Common myeloid progenitor, CD34-positive (primary cell): ENCODE data around the gene SNX9.

ENCODE experiments used
- CTCF ChIA-PET: fragments of 350-600 bp; sonication (Branson Sonifier 250); formaldehyde crosslinking; loops from one replicate; lab custom pipeline; 2021; ENCODE audit warnings: antibody characterized with exemption; lab: Charles Lee
- POLR2A ChIA-PET: fragments of 350-600 bp; sonication (Branson Sonifier 250); formaldehyde crosslinking; loops from one replicate; lab custom pipeline; 2021; ENCODE audit warnings: antibody characterized with exemption; lab: Charles Lee
- DNase-seq, 3 donors: peaks; one replicate each; pipeline versions ENCODE4 v3.0.0 to v3.0.0-alpha.2; 2013
- H3K27ac ChIP-seq, 2 experiments: 1 replicate in 1 of 2; 2 replicates in 1 of 2; pipeline ENCODE4 v1.7.0; 2013; ENCODE audit warnings: inconsistent platforms in 2 of 2, low read length in 2 of 2, mild to moderate bottlenecking in 2 of 2, low read depth in 1 of 2, moderate library complexity in 1 of 2; ENCODE audit not compliant: severe bottlenecking in 2 of 2, insufficient read depth in 1 of 2, poor library complexity in 1 of 2
- H3K27me3 ChIP-seq, 5 experiments: replicated peaks in 2 of 5; 1 replicate in 3 of 5; 2 replicates in 2 of 5; pipeline versions ENCODE4 v1.6.1 to v1.7.0; 2013; ENCODE audit warnings: low read length in 4 of 5, mild to moderate bottlenecking in 2 of 5, moderate library complexity in 2 of 5, inconsistent platforms in 1 of 5; ENCODE audit not compliant: insufficient read depth in 5 of 5, control insufficient read depth in 4 of 5
- H3K36me3 ChIP-seq, 4 experiments: 1 replicate in 2 of 4; 2 replicates in 2 of 4; pipeline versions ENCODE4 v1.6.1 to v1.7.0; 2013; ENCODE audit warnings: low read length in 3 of 4, control low read depth in 1 of 4, mild to moderate bottlenecking in 1 of 4; ENCODE audit not compliant: control insufficient read depth in 4 of 4, insufficient read depth in 4 of 4
- H3K4me1 ChIP-seq, 4 experiments: 1 replicate in 3 of 4; 2 replicates in 1 of 4; pipeline versions ENCODE4 v1.6.1 to v1.7.1; 2013; ENCODE audit warnings: low read length in 3 of 4, mild to moderate bottlenecking in 3 of 4, control low read depth in 1 of 4, inconsistent platforms in 1 of 4, moderate library complexity in 1 of 4; ENCODE audit not compliant: control insufficient read depth in 4 of 4, insufficient read depth in 4 of 4; ENCODE audit errors: control extremely low read depth in 1 of 4
- H3K4me3 ChIP-seq, 7 experiments: 1 replicate in 4 of 7; 2 replicates in 3 of 7; pipeline versions ENCODE4 v1.5.1 to v1.7.0; 2013; ENCODE audit warnings: mild to moderate bottlenecking in 7 of 7, low read length in 6 of 7, moderate library complexity in 6 of 7, inconsistent platforms in 2 of 7, low read depth in 2 of 7, control low read depth in 1 of 7; ENCODE audit not compliant: insufficient read depth in 4 of 7, control insufficient read depth in 1 of 7; ENCODE audit errors: extremely low read depth in 1 of 7
- H3K9me3 ChIP-seq, 5 experiments: 1 replicate in 4 of 5; 2 replicates in 1 of 5; pipeline versions ENCODE4 v1.6.1 to v1.7.1; 2013; ENCODE audit warnings: low read length in 4 of 5, mild to moderate bottlenecking in 2 of 5, inconsistent platforms in 1 of 5, low read depth in 1 of 5, moderate library complexity in 1 of 5; ENCODE audit not compliant: control insufficient read depth in 4 of 5, insufficient read depth in 2 of 5; ENCODE audit errors: control extremely low read depth in 1 of 5
- WGBS: methylation state at CpG from one replicate; pipeline ENCODE4 v1.1.5; 2013; ENCODE audit not compliant: insufficient coverage; 5-methylcytosine and 5-hydroxymethylcytosine counted together

SNX9 gene

GRCh38 chr6:157974967-157975366 lies 151.9 kb downstream of the SNX9 start:
- DNase-seq, result no peak
- H3K36me3 ChIP-seq, result no peaks in the 10 kb centered on the region
- no peaks in the 10 kb centered on the region for H3K27me3 ChIP-seq
- ChIA-PET CTCF (interaction anchor here (0.8 kb wide), 1 partner anchor 11 kb away, joined by 3 read pairs; no protein-coding TSS in a partner anchor), POLR2A (no interaction called here)
- H3K4me1 ChIP-seq, result peaks cover 0 to 37% (median 25%) of the 10 kb centered on the region in 4 experiments
- no peak overlapping the region for H3K27ac ChIP-seq
- no peak overlapping the region for H3K4me3 ChIP-seq
- H3K9me3 ChIP-seq, result no peaks in the 10 kb centered on the region
- 100% methylated on average over 1 of the region's 3 CpGs for WGBS

- Histone ChIP-seq H3K27me3 (no peaks in the 10 kb centered on the region), H3K9me3 (no peaks in the 10 kb centered on the region), H3K27ac (no peak overlapping the region), H3K36me3 (no peaks in the 10 kb centered on the region), H3K4me1 (peaks cover 3 to 42% (median 30%) of the 10 kb centered on the region in 4 experiments), H3K4me3 (no peak overlapping the region)
- 100% methylated on average over 1 of the region's 2 CpGs for WGBS
- ChIA-PET POLR2A (no interaction called here), CTCF (interaction anchor here (0.8 to 0.9 kb wide), 2 partner anchors 11 kb away, joined by 3 read pairs; no protein-coding TSS in a partner anchor)
- DNase-seq, result no peak
Observed at GRCh38 chr6:157975456-157975855, 152.4 kb downstream of the SNX9 start.

GRCh38 chr6:157976345-157977175 lies 153.5 kb downstream of the SNX9 start:
- no peak for DNase-seq
- H3K27me3 ChIP-seq, result no peaks in the 10 kb centered on the region
- no peaks in the 10 kb centered on the region for H3K9me3 ChIP-seq
- no peaks in the 10 kb centered on the region for H3K36me3 ChIP-seq
- no peak overlapping the region for H3K27ac ChIP-seq
- H3K4me3 ChIP-seq, result no peak overlapping the region
- 95% methylated on average over 20 of the region's 21 CpGs for WGBS
- CTCF ChIA-PET, result interaction anchor here (0.9 kb wide), 1 partner anchor 45 kb away, joined by 3 read pairs; no protein-coding TSS in a partner anchor
- POLR2A ChIA-PET, result no interaction called here
- peaks cover 4 to 47% (median 41%) of the 10 kb centered on the region in 4 experiments for H3K4me1 ChIP-seq

GRCh38 chr6:157977176-157977804 lies 154.2 kb downstream of the SNX9 start:
- H3K4me1 ChIP-seq, result peaks cover 4 to 53% (median 45%) of the 10 kb centered on the region in 4 experiments
- H3K27me3 ChIP-seq, result peaks cover 0 to under 1% (median 0%) of the 10 kb centered on the region in 5 experiments
- H3K4me3 ChIP-seq, result no peak overlapping the region
- no peaks in the 10 kb centered on the region for H3K9me3 ChIP-seq
- DNase-seq, result no peak
- CTCF ChIA-PET, result interaction anchor here (1.5 kb wide), 1 partner anchor 9 kb away, joined by 3 read pairs; no protein-coding TSS in a partner anchor
- 94% methylated on average over 10 of the region's 10 CpGs for WGBS
- POLR2A ChIA-PET, result no interaction called here
- H3K36me3 ChIP-seq, result no peaks in the 10 kb centered on the region
- no peak overlapping the region for H3K27ac ChIP-seq

GRCh38 chr6:157978021-157978783 lies 155.2 kb downstream of the SNX9 start:
- Histone ChIP-seq H3K4me3 (no peak overlapping the region), H3K9me3 (no peaks in the 10 kb centered on the region), H3K4me1 (peaks cover 11 to 61% (median 54%) of the 10 kb centered on the region in 4 experiments), H3K36me3 (no peaks in the 10 kb centered on the region), H3K27me3 (peaks cover 0 to 3% (median 0%) of the 10 kb centered on the region in 5 experiments), H3K27ac (no peak overlapping the region)
- CTCF ChIA-PET, result interaction anchor here (1.3 to 1.9 kb wide), 3 partner anchors 10 to 48 kb away, joined by 3 to 8 read pairs (median 3); no protein-coding TSS in a partner anchor
- POLR2A ChIA-PET, result no interaction called here
- DNase-seq, result no peak
- 91% methylated on average over 12 of the region's 16 CpGs for WGBS

DNA sequence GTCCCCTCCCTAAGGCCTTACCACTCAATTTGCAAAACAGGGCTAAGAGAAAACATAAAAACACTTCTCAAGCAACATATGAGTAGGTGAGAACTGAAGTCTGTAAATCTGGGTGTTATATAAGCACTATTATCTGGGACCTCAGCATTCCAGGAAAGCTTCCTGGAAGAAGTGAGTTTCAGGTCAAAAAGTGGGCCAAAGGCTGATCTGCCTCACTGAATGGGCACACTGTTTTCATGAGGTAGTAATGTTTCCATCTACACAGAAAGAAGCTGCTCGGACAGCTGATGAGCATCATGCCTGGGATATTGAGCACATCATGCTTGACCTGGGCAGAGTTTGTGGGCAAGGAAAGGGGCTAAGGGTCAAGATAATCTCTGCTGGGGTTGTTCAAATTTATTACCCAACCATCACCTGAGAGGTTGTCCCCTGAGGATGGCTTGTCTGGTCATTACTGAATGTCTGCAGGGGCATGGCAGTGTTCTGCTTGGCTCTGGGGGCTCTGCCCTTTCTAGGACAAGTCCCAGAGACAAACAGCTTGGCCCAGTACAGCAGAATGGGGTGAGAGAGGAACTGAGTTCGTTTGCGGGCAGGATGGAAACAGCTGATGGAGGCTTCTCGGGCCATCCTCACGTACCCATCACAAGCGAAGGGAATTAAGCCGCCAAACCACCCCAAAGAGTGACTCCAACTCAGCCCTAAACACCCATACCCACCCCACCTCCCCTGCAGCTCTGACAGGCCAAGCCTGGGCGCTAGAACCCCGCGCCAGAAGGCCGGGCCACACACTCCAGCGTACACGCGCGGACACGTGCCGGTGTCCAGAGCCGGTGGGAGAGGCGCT lies 157.5 kb downstream of the SNX9 start:
- peak in 2 of 3 donors; percentile 74 to 83 for DNase-seq
- CTCF ChIA-PET, result interaction anchor here (0.9 to 1.5 kb wide), 5 partner anchors 9 to 23 kb away, joined by 3 to 7 read pairs (median 4); no protein-coding TSS in a partner anchor
- no peak overlapping the region for H3K27ac ChIP-seq
- peaks cover 12 to 76% (median 68%) of the 10 kb centered on the region in 4 experiments for H3K4me1 ChIP-seq
- POLR2A ChIA-PET, result interaction anchor here (2.3 kb wide), 1 partner anchor 46 kb away, joined by 10 read pairs; no protein-coding TSS in a partner anchor
- 6% methylated on average over 17 of the region's 19 CpGs for WGBS
- H3K9me3 ChIP-seq, result no peaks in the 10 kb centered on the region
- peak overlapping the region in 6 of 7 experiments; percentile 60 to 86 (median 75) for H3K4me3 ChIP-seq
- no peaks in the 10 kb centered on the region for H3K36me3 ChIP-seq
- H3K27me3 ChIP-seq, result peaks cover 0 to 3% (median 0%) of the 10 kb centered on the region in 5 experiments
